T-helper 17 cell (primary cell): ENCODE measurements around the gene CFH. TPM values are rescaled to one million over a fixed set of nuclear protein-coding genes. Genes with fewer than 3 reads are reported as not detected.

Source experiments
- ATAC-seq: fragments of 150-1000 bp; cut with Tn5 transposase; 2 replicates; pipeline ENCODE4 v1.10.0; 2021; ENCODE audit warnings: mild to moderate bottlenecking, moderate library complexity
- DNase-seq, 3 donors: peaks; one replicate each; pipeline versions ENCODE4 v3.0.0 to v3.0.0-alpha.2; 2020 to 2021
- H3K9me3 ChIP-seq: one replicate; pipeline ENCODE4 v1.7.0; 2013; ENCODE audit warnings: low read length, mild to moderate bottlenecking; ENCODE audit not compliant: control insufficient read depth, poor library complexity, severe bottlenecking
- H3K27ac Mint-ChIP-seq: one replicate; pipeline ENCODE4 v1.8.0; 2022; ENCODE audit warnings: mild to moderate bottlenecking, moderate library complexity, mixed read lengths
- H3K27me3 Mint-ChIP-seq: one replicate; pipeline ENCODE4 v1.8.0; 2022; ENCODE audit warnings: mixed read lengths
- H3K36me3 Mint-ChIP-seq: one replicate; pipeline ENCODE4 v1.8.0; 2022; ENCODE audit warnings: low read depth, mixed read lengths
- H3K4me1 Mint-ChIP-seq: one replicate; pipeline ENCODE4 v1.8.0; 2022; ENCODE audit warnings: mild to moderate bottlenecking, mixed read lengths
- H3K4me3 Mint-ChIP-seq: one replicate; pipeline ENCODE4 v1.8.0; 2022; ENCODE audit warnings: mild to moderate bottlenecking, moderate library complexity, mixed read lengths
- total RNA-seq, 4 donors: library from RNA in 2 of 4; stranded (reverse) in 2 of 4; gene quantifications; one replicate each; pipeline ENCODE4 v1.2.3 and lab custom pipeline; 2022 to 2026

The CFH gene
- total RNA-seq, 2 donors from 2014 or later: 23.1 to 36.8 TPM

- Mint-ChIP-seq H3K27me3 (no peaks in the 10 kb centered on the region), H3K36me3 (no peaks in the 10 kb centered on the region), H3K27ac (peak overlapping the region; percentile 59), H3K4me3 (no peak overlapping the region), H3K4me1 (peaks cover 24% of the 10 kb centered on the region)
- no peak for DNase-seq
- ATAC-seq: no peak
- H3K9me3 ChIP-seq: no peaks in the 10 kb centered on the region
Measured at GRCh38 chr1:196649990-196650389, 1.9 kb upstream of the CFH start.

- ATAC-seq (no peak), DNase-seq (no peak)
- Mint-ChIP-seq H3K4me3 (no peak overlapping the region), H3K27ac (peak overlapping the region; percentile 59), H3K4me1 (peaks cover 25% of the 10 kb centered on the region), H3K27me3 (no peaks in the 10 kb centered on the region), H3K36me3 (peaks cover under 1% of the 10 kb centered on the region)
- H3K9me3 ChIP-seq: no peaks in the 10 kb centered on the region
Measured at GRCh38 chr1:196650403-196650802, 1.4 kb upstream of the CFH start.

- H3K9me3 ChIP-seq: no peaks in the 10 kb centered on the region
- peaks cover 3% of the 10 kb centered on the region for H3K36me3 Mint-ChIP-seq
- peak overlapping the region; percentile 59 for H3K27ac Mint-ChIP-seq
- DNase-seq (no peak), ATAC-seq (no peak)
- peak overlapping the region; percentile 88 for H3K4me3 Mint-ChIP-seq
- H3K27me3 Mint-ChIP-seq: no peaks in the 10 kb centered on the region
- H3K4me1 Mint-ChIP-seq: peaks cover 32% of the 10 kb centered on the region
Measured at GRCh38 chr1:196651079-196651478, 764 bp upstream of the CFH start.

- peaks cover 36% of the 10 kb centered on the region for H3K4me1 Mint-ChIP-seq
Measured at GRCh38 chr1:196654271-196654670, 2.4 kb downstream of the CFH start.

GRCh38 chr1:196655071-196655470 lies 3.2 kb downstream of the CFH start:
- H3K9me3 ChIP-seq: no peaks in the 10 kb centered on the region
- peak overlapping the region; percentile 78 for H3K27ac Mint-ChIP-seq
- no peaks in the 10 kb centered on the region for H3K27me3 Mint-ChIP-seq
- DNase-seq (no peak), ATAC-seq (peak; percentile 39)
- peaks cover 3% of the 10 kb centered on the region for H3K36me3 Mint-ChIP-seq
- no peak overlapping the region for H3K4me3 Mint-ChIP-seq
- H3K4me1 Mint-ChIP-seq: peaks cover 38% of the 10 kb centered on the region

More at GRCh38 chr1:196654271-196654670, 2.4 kb downstream of the CFH start:
- Mint-ChIP-seq H3K27ac (peak overlapping the region; percentile 19), H3K27me3 (no peaks in the 10 kb centered on the region), H3K36me3 (peaks cover 3% of the 10 kb centered on the region), H3K4me3 (peak overlapping the region; percentile 33)
- ATAC-seq: no peak
- no peak for DNase-seq
- no peaks in the 10 kb centered on the region for H3K9me3 ChIP-seq

- H3K4me1 Mint-ChIP-seq: peaks cover 38% of the 10 kb centered on the region
- peaks cover 3% of the 10 kb centered on the region for H3K36me3 Mint-ChIP-seq
- DNase-seq (no peak), ATAC-seq (no peak)
- H3K27ac Mint-ChIP-seq: peak overlapping the region; percentile 78
- H3K4me3 Mint-ChIP-seq: peak overlapping the region; percentile 73
- no peaks in the 10 kb centered on the region for H3K9me3 ChIP-seq
- H3K27me3 Mint-ChIP-seq: no peaks in the 10 kb centered on the region
Measured at GRCh38 chr1:196655494-196655893, 3.7 kb downstream of the CFH start.

- peaks cover 4% of the 10 kb centered on the region for H3K36me3 Mint-ChIP-seq
- peak overlapping the region; percentile 94 for H3K27ac Mint-ChIP-seq
- H3K4me3 Mint-ChIP-seq: peak overlapping the region; percentile 21
- H3K27me3 Mint-ChIP-seq: no peaks in the 10 kb centered on the region
- H3K4me1 Mint-ChIP-seq: peaks cover 35% of the 10 kb centered on the region
- DNase-seq: no peak
- no peaks in the 10 kb centered on the region for H3K9me3 ChIP-seq
- peak; percentile 43 for ATAC-seq
Measured at GRCh38 chr1:196659471-196659870, 7.6 kb downstream of the CFH start.

GRCh38 chr1:196660272-196660671 lies 8.4 kb downstream of the CFH start:
- no peak for DNase-seq
- H3K27ac Mint-ChIP-seq: peak overlapping the region; percentile 94
- H3K27me3 Mint-ChIP-seq: no peaks in the 10 kb centered on the region
- peaks cover 4% of the 10 kb centered on the region for H3K36me3 Mint-ChIP-seq
- H3K9me3 ChIP-seq: no peaks in the 10 kb centered on the region
- no peak for ATAC-seq
- peak overlapping the region; percentile 31 for H3K4me3 Mint-ChIP-seq
- peaks cover 32% of the 10 kb centered on the region for H3K4me1 Mint-ChIP-seq

GRCh38 chr1:196660852-196661251 lies 9.0 kb downstream of the CFH start:
- no peak for DNase-seq
- no peak overlapping the region for H3K4me3 Mint-ChIP-seq
- peak; percentile 73 for ATAC-seq
- peaks cover 2% of the 10 kb centered on the region for H3K36me3 Mint-ChIP-seq
- peak overlapping the region; percentile 94 for H3K27ac Mint-ChIP-seq
- H3K9me3 ChIP-seq: no peaks in the 10 kb centered on the region
- no peaks in the 10 kb centered on the region for H3K27me3 Mint-ChIP-seq
- peaks cover 30% of the 10 kb centered on the region for H3K4me1 Mint-ChIP-seq

- Mint-ChIP-seq H3K27me3 (no peaks in the 10 kb centered on the region), H3K36me3 (peaks cover 2% of the 10 kb centered on the region), H3K4me1 (peaks cover 27% of the 10 kb centered on the region), H3K27ac (no peak overlapping the region), H3K4me3 (no peak overlapping the region)
- no peaks in the 10 kb centered on the region for H3K9me3 ChIP-seq
- no peak for ATAC-seq
- no peak for DNase-seq
Measured at GRCh38 chr1:196661345-196661744, 9.5 kb downstream of the CFH start.

GRCh38 chr1:196667131-196667530 lies 15.3 kb downstream of the CFH start:
- H3K27ac Mint-ChIP-seq: no peak overlapping the region
- H3K36me3 Mint-ChIP-seq: peaks cover 3% of the 10 kb centered on the region
- no peak overlapping the region for H3K4me3 Mint-ChIP-seq
- H3K27me3 Mint-ChIP-seq: no peaks in the 10 kb centered on the region
- H3K4me1 Mint-ChIP-seq: peaks cover 5% of the 10 kb centered on the region
- no peak for ATAC-seq
- DNase-seq: no peak
- no peaks in the 10 kb centered on the region for H3K9me3 ChIP-seq

GRCh38 chr1:196669051-196669450 lies 17.2 kb downstream of the CFH start:
- Mint-ChIP-seq H3K27me3 (no peaks in the 10 kb centered on the region), H3K4me1 (peaks cover 3% of the 10 kb centered on the region), H3K4me3 (no peak overlapping the region), H3K36me3 (peaks cover 2% of the 10 kb centered on the region), H3K27ac (no peak overlapping the region)
- DNase-seq (no peak), ATAC-seq (no peak)
- no peaks in the 10 kb centered on the region for H3K9me3 ChIP-seq

- DNase-seq (no peak), ATAC-seq (no peak)
- Mint-ChIP-seq H3K27me3 (no peaks in the 10 kb centered on the region), H3K4me1 (peaks cover 3% of the 10 kb centered on the region), H3K27ac (no peak overlapping the region), H3K36me3 (peaks cover 2% of the 10 kb centered on the region), H3K4me3 (no peak overlapping the region)
- H3K9me3 ChIP-seq: no peaks in the 10 kb centered on the region
Measured at GRCh38 chr1:196669693-196670092, 17.9 kb downstream of the CFH start.

GRCh38 chr1:196674908-196675307 lies 23.1 kb downstream of the CFH start:
- H3K36me3 Mint-ChIP-seq: peaks cover 4% of the 10 kb centered on the region
- no peak for ATAC-seq
- no peak overlapping the region for H3K27ac Mint-ChIP-seq
- DNase-seq: no peak
- no peak overlapping the region for H3K4me3 Mint-ChIP-seq
- H3K27me3 Mint-ChIP-seq: no peaks in the 10 kb centered on the region
- peaks cover 8% of the 10 kb centered on the region for H3K4me1 Mint-ChIP-seq
- no peaks in the 10 kb centered on the region for H3K9me3 ChIP-seq
